Choroid plexus epithelial cell (primary cell): ENCODE results near the gene C11orf91.

Source experiments
- DNase-seq: peaks from one replicate; pipeline ENCODE4 v3.0.0-alpha.2; 2010; ENCODE audit warnings: low read depth
- H3K4me3 ChIP-seq: 2 replicates; pipeline ENCODE4 v1.5.1; 2011; ENCODE audit warnings: low read depth, mild to moderate bottlenecking, control low read depth, low read length, moderate library complexity
- TF ChIP-seq, protein P1 (sequence below): conservative IDR thresholded peaks from 2 replicates; pipeline ENCODE4 v1.5.1; 2011; ENCODE audit warnings: low read depth, mild to moderate bottlenecking, control low read depth, inconsistent platforms, low read length, moderate library complexity

The C11orf91 gene

DNA sequence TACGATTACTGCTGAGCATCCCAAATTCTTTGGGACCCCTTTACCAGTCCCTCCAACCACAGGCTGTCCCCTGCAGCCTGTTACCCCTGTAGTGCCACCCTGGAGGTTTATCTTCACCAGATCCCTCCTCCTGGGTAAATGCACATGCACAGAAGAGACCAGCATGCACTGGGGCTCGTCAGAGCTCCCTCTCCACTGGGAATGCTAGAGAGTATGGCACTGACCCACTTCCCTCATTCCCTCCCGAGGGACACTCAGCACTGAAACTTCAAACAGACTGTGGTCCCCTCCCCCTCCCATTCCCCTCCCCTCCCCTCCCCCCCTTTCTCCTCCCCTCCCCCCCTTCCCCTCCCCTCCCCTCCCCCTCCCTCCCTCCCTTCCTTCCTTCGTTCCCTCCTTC is 49.1 kb downstream of the C11orf91 start:
- TF ChIP-seq, protein P1, sequence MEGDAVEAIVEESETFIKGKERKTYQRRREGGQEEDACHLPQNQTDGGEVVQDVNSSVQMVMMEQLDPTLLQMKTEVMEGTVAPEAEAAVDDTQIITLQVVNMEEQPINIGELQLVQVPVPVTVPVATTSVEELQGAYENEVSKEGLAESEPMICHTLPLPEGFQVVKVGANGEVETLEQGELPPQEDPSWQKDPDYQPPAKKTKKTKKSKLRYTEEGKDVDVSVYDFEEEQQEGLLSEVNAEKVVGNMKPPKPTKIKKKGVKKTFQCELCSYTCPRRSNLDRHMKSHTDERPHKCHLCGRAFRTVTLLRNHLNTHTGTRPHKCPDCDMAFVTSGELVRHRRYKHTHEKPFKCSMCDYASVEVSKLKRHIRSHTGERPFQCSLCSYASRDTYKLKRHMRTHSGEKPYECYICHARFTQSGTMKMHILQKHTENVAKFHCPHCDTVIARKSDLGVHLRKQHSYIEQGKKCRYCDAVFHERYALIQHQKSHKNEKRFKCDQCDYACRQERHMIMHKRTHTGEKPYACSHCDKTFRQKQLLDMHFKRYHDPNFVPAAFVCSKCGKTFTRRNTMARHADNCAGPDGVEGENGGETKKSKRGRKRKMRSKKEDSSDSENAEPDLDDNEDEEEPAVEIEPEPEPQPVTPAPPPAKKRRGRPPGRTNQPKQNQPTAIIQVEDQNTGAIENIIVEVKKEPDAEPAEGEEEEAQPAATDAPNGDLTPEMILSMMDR, result no peak
- DNase-seq, result no peak
- H3K4me3 ChIP-seq, result no peak overlapping the region

DNA sequence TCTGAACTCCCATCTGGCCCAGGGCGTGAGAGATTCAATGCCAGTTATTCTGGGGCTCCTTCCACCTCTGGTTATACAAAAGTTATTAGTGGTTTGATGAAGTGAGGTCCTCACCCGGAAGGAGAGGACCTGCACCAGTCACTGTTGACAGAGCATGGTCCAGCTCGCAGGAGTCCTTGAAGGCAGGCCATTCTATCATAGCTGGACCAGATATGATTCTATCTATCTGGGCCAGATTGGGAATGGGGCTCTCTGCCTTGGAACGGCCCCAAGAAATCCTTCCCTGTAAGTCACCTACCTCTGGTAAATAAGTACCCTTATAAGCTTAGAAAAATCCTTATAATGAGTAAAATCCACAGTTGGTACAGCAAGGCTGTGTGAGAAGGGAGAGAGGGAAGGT is 50.7 kb downstream of the C11orf91 start:
- no peak for DNase-seq
- no peak overlapping the region for H3K4me3 ChIP-seq
- TF ChIP-seq, protein P1, result no peak
